ENCODE measurements around the gene DLST. TPM values are rescaled to one million over a fixed set of nuclear protein-coding genes. Genes with fewer than 3 reads are reported as not detected.
A peak's percentile ranks its signal among the peaks of the same experiment; 100 is the strongest.

Gene DLST
- total and polyA plus RNA-seq, 5 donors from 2014 or later = 8.1 to 122 (median 11.6) TPM

DNA sequence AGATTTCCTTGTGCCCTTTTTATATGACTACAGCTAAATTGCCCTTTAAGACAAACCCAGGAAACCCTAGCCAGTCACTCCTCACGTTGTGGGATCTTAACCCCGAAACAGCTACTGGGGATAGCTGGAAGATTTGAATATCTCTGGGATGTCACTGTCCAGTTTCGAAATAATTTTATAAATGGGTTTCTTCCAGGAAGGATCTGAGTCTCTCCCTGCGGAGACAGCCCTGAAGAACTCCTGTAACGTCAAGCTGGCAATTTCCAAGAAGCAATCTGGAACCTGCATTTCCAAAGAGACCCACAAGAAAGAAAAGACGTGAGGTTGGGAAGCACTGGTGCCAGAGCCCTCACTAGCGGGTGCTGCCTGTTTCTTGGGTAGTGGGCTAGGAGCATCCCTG, 26.7 kb upstream of the DLST start:
- Histone ChIP-seq H3K36me3 (ENCODE audit: control insufficient read depth, insufficient read depth, low read length) (no peaks in the 10 kb centered on the region), H3K4me3 (ENCODE audit: low read depth, low read length) (no peak overlapping the region), H3K9me3 (ENCODE audit: control insufficient read depth in 2 of 2, low read length in 2 of 2) (no peaks in the 10 kb centered on the region), H3K27me3 (ENCODE audit: control insufficient read depth, insufficient read depth, low read length) (no peaks in the 10 kb centered on the region), H3K4me1 (ENCODE audit: control insufficient read depth, insufficient read depth, low read length, poor library complexity, severe bottlenecking) (peaks cover 12% of the 10 kb centered on the region), H3K27ac (ENCODE audit: insufficient read depth, low read length, poor library complexity, severe bottlenecking) (no peak overlapping the region)
- peak overlapping the region in 1 of 3 donors; percentile 14 for H3K27ac Mint-ChIP-seq
- DNase-seq (no peak), ATAC-seq (ENCODE audit: low read depth in 2 of 2) (no peak)
- H3K4me1 Mint-ChIP-seq = peaks cover 9 to 35% (median 22%) of the 10 kb centered on the region in 4 donors
- H3K36me3 Mint-ChIP-seq = peaks cover 10% of the 10 kb centered on the region
- no peaks in the 10 kb centered on the region for H3K9me3 Mint-ChIP-seq
- no peaks in the 10 kb centered on the region for H3K27me3 Mint-ChIP-seq
- H3K4me3 Mint-ChIP-seq = no peak overlapping the region

DNA sequence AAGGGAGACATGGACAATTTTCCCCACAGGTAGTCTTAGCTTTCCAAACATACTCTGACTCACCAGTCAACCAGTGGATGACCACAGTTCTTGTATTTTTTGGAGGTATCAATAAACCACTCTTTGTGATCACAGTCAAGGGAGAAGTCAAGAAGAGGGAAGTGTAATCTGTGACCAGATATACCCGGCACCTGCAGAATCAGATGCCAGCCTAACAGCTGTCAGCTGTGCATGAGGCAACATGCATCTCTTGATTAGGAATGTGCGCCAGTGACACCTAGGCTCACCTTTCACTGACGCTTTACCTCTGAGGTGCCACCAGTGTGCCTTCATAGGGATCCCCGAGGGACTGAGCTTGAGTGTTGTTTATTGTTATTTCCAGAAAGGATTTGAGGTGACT, 25.8 kb upstream of the DLST start:
- Mint-ChIP-seq H3K27me3 (no peaks in the 10 kb centered on the region), H3K4me1 (peaks cover 9 to 37% (median 22%) of the 10 kb centered on the region in 4 donors), H3K36me3 (peaks cover 10% of the 10 kb centered on the region), H3K4me3 (no peak overlapping the region), H3K9me3 (no peaks in the 10 kb centered on the region), H3K27ac (peak overlapping the region in 1 of 3 donors; percentile 32)
- no peaks in the 10 kb centered on the region for H3K36me3 ChIP-seq (ENCODE audit: control insufficient read depth, insufficient read depth, low read length)
- no peaks in the 10 kb centered on the region for H3K9me3 ChIP-seq (ENCODE audit: control insufficient read depth in 2 of 2, low read length in 2 of 2)
- no peak overlapping the region for H3K4me3 ChIP-seq (ENCODE audit: low read depth, low read length)
- no peak for ATAC-seq (ENCODE audit: low read depth in 2 of 2)
- H3K27me3 ChIP-seq (ENCODE audit: control insufficient read depth, insufficient read depth, low read length) = no peaks in the 10 kb centered on the region
- no peak overlapping the region for H3K27ac ChIP-seq (ENCODE audit: insufficient read depth, low read length, poor library complexity, severe bottlenecking)
- H3K4me1 ChIP-seq (ENCODE audit: control insufficient read depth, insufficient read depth, low read length, poor library complexity, severe bottlenecking) = peaks cover 16% of the 10 kb centered on the region
- DNase-seq = no peak

DNA sequence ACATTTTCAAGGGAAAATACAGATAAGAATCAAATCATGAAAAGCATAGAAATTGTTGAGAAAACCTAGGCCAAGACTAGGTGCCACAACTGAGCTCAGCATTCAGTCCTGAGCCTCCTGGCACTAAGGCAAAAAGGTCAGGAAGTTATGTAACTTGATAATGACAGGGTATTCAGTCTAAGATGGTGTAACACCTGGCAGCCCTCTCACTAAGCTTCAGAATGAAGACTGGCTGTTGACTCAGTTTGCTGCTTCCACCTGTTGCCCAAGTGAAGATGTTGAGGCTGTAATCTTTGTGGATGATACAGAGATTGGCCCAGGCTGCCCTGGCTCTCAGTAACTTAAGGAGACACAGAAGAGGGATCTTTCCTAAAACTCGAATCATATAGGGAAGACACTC, 25.4 kb upstream of the DLST start:
- no peak overlapping the region for H3K4me3 Mint-ChIP-seq
- DNase-seq (no peak), ATAC-seq (ENCODE audit: low read depth in 2 of 2) (no peak)
- Histone ChIP-seq H3K36me3 (ENCODE audit: control insufficient read depth, insufficient read depth, low read length) (no peaks in the 10 kb centered on the region), H3K4me1 (ENCODE audit: control insufficient read depth, insufficient read depth, low read length, poor library complexity, severe bottlenecking) (peaks cover 18% of the 10 kb centered on the region), H3K4me3 (ENCODE audit: low read depth, low read length) (no peak overlapping the region), H3K27me3 (ENCODE audit: control insufficient read depth, insufficient read depth, low read length) (no peaks in the 10 kb centered on the region), H3K27ac (ENCODE audit: insufficient read depth, low read length, poor library complexity, severe bottlenecking) (no peak overlapping the region), H3K9me3 (ENCODE audit: control insufficient read depth in 2 of 2, low read length in 2 of 2) (no peaks in the 10 kb centered on the region)
- peaks cover 10% of the 10 kb centered on the region for H3K36me3 Mint-ChIP-seq
- peak overlapping the region in 1 of 3 donors; percentile 48 for H3K27ac Mint-ChIP-seq
- H3K4me1 Mint-ChIP-seq = peaks cover 9 to 39% (median 22%) of the 10 kb centered on the region in 4 donors
- no peaks in the 10 kb centered on the region for H3K27me3 Mint-ChIP-seq
- no peaks in the 10 kb centered on the region for H3K9me3 Mint-ChIP-seq

DNA sequence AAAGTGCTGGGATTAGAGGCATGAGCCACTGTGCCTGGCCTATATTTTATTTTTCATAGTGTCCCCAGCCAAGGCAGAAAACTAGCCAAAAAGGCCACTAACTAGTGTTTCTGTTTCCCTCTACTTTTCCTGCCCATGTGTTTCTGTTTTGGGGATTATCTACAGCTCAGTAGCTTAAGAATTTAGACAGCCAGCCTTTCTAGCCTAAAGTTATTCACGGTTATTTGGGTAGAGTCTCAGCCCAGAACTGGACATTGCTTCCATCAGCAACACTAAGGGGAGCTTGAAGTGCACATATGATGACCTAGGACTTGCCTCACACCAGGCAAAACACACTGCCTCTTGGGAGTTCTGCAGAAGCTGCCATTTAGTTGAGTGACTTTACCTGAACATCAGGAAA, 23.7 kb upstream of the DLST start:
- Mint-ChIP-seq H3K27ac (no peak overlapping the region), H3K4me1 (peaks cover 5 to 29% (median 14%) of the 10 kb centered on the region in 4 donors)

DNA sequence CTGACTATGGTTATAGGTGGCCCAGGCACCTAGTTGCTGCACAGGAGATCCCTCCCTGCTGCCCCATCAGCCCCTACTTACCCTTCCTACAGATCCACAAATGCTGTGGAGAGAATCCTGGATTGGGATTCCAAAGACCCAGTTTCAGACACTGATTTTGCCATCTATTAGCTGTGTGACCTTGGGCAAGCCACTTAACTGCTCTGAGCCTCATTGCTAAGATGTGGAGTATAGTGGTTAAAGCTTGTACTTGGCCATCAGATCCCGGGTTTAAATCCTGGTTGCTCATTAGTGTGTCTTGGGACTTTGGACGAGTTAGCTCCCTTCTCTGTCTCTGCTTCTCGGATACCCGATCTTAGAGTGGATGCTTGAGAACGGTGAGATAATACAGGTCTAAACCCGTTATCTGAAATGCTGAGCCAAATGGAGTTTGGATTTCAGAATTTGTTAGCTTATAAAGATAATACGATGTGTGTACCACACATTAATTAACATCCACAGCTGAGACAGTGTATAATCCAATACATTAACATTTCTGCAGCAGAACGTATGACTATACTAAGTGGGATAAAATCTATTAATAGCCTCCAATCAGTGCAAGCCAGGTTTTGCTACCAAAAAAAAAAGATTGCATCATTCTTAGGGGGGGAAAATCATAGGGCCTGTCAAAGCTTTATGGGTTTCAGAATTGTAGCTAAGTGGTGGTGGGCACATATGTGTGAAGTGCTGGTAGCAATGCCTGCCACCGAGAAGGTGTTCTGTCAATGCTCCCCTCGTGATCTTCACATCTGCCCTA, 21.8 kb upstream of the DLST start:
- H3K9me3 Mint-ChIP-seq = no peaks in the 10 kb centered on the region
- H3K4me3 Mint-ChIP-seq = no peak overlapping the region
- Histone ChIP-seq H3K4me1 (ENCODE audit: control insufficient read depth, insufficient read depth, low read length, poor library complexity, severe bottlenecking) (peaks cover 6% of the 10 kb centered on the region), H3K27ac (ENCODE audit: insufficient read depth, low read length, poor library complexity, severe bottlenecking) (no peak overlapping the region), H3K36me3 (ENCODE audit: control insufficient read depth, insufficient read depth, low read length) (no peaks in the 10 kb centered on the region), H3K27me3 (ENCODE audit: control insufficient read depth, insufficient read depth, low read length) (no peaks in the 10 kb centered on the region), H3K9me3 (ENCODE audit: control insufficient read depth in 2 of 2, low read length in 2 of 2) (no peaks in the 10 kb centered on the region), H3K4me3 (ENCODE audit: low read depth, low read length) (no peak overlapping the region)
- H3K36me3 Mint-ChIP-seq = peaks cover 10% of the 10 kb centered on the region
- H3K4me1 Mint-ChIP-seq = peaks cover 0 to 13% (median 3%) of the 10 kb centered on the region in 4 donors
- no peaks in the 10 kb centered on the region for H3K27me3 Mint-ChIP-seq
- H3K27ac Mint-ChIP-seq = no peak overlapping the region
- DNase-seq (no peak), ATAC-seq (ENCODE audit: low read depth in 2 of 2) (no peak)

More for the DNA sequence above, 23.7 kb upstream of the DLST start:
- Mint-ChIP-seq H3K4me3 (no peak overlapping the region), H3K9me3 (no peaks in the 10 kb centered on the region), H3K36me3 (peaks cover 10% of the 10 kb centered on the region), H3K27me3 (no peaks in the 10 kb centered on the region)
- Histone ChIP-seq H3K27me3 (ENCODE audit: control insufficient read depth, insufficient read depth, low read length) (no peaks in the 10 kb centered on the region), H3K27ac (ENCODE audit: insufficient read depth, low read length, poor library complexity, severe bottlenecking) (no peak overlapping the region), H3K36me3 (ENCODE audit: control insufficient read depth, insufficient read depth, low read length) (no peaks in the 10 kb centered on the region), H3K4me1 (ENCODE audit: control insufficient read depth, insufficient read depth, low read length, poor library complexity, severe bottlenecking) (peaks cover 17% of the 10 kb centered on the region), H3K4me3 (ENCODE audit: low read depth, low read length) (no peak overlapping the region), H3K9me3 (ENCODE audit: control insufficient read depth in 2 of 2, low read length in 2 of 2) (no peaks in the 10 kb centered on the region)
- no peak for DNase-seq
- no peak for ATAC-seq (ENCODE audit: low read depth in 2 of 2)

DNA sequence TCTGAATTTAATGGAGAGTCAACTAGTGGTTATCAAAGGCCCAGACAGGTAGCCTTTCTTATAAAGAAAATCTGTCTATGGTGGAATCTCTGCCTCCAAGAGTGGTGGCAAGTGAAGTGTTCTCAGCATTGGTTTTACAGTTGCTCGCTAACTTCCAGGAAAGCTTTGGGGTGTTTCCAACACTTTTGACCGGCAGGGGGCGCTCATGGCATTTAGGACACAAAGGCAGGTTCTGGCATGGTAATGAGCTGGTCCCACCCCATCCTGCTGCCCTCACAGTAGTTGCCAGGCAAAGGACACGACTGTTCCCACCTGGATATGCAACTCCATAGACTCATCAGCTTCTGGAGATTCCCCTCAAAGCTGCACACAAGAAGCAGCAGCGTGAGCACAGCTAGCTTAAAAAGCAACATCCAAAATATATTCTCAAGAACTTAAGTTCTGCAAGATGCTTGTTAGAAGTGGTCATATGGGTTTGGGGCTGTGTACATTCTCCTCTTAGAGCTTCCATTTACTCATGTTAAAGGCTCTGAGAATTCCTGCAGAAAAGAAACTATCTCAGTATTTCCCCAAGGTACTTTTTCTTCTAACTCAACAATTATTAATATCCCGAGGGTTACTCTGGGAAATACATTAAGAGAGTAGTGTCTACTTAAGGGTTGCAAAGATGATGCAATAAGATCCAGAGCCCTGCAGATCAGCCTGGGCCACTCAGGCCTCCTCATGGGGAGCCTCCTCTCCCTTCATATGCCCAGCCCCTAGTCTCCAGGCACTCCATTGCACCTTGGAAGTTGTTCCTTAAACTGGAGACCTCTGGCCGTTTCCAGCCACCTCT, 20.6 kb upstream of the DLST start:
- H3K9me3 Mint-ChIP-seq = no peaks in the 10 kb centered on the region
- Histone ChIP-seq H3K36me3 (ENCODE audit: control insufficient read depth, insufficient read depth, low read length) (no peaks in the 10 kb centered on the region), H3K4me3 (ENCODE audit: low read depth, low read length) (no peak overlapping the region), H3K27me3 (ENCODE audit: control insufficient read depth, insufficient read depth, low read length) (no peaks in the 10 kb centered on the region), H3K9me3 (ENCODE audit: control insufficient read depth in 2 of 2, low read length in 2 of 2) (no peaks in the 10 kb centered on the region), H3K27ac (ENCODE audit: insufficient read depth, low read length, poor library complexity, severe bottlenecking) (no peak overlapping the region), H3K4me1 (ENCODE audit: control insufficient read depth, insufficient read depth, low read length, poor library complexity, severe bottlenecking) (peaks cover 6% of the 10 kb centered on the region)
- peak; percentile 77 to 89 (median 83) for DNase-seq
- peaks cover 3% of the 10 kb centered on the region for H3K36me3 Mint-ChIP-seq
- peak; percentile 77 to 81 for ATAC-seq (ENCODE audit: low read depth in 2 of 2)
- H3K4me1 Mint-ChIP-seq = peaks cover 0 to 10% (median 2%) of the 10 kb centered on the region in 4 donors
- no peak overlapping the region for H3K4me3 Mint-ChIP-seq
- no peaks in the 10 kb centered on the region for H3K27me3 Mint-ChIP-seq
- H3K27ac Mint-ChIP-seq = peak overlapping the region in 1 of 3 donors; percentile 29

DNA sequence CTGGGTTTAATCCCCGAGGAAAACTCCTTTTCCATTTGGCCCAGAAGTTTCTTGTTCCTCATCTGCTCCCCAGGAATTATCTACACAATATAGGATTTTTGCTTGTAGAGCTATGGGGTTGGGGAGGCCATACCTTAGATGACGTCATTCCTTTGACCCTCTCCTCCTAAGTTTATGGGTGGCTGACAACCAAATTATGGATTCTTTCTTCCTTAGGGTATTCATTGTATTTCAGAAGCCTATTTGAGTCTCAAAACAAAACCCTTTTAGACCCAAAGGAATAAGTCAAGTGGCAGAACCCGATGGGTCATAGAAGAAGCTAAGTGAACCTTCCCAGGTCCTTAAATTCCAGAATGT, 20.0 kb upstream of the DLST start:
- Histone ChIP-seq H3K4me1 (ENCODE audit: control insufficient read depth, insufficient read depth, low read length, poor library complexity, severe bottlenecking) (peaks cover 6% of the 10 kb centered on the region), H3K9me3 (ENCODE audit: control insufficient read depth in 2 of 2, low read length in 2 of 2) (no peaks in the 10 kb centered on the region), H3K36me3 (ENCODE audit: control insufficient read depth, insufficient read depth, low read length) (no peaks in the 10 kb centered on the region), H3K27me3 (ENCODE audit: control insufficient read depth, insufficient read depth, low read length) (no peaks in the 10 kb centered on the region), H3K4me3 (ENCODE audit: low read depth, low read length) (no peak overlapping the region), H3K27ac (ENCODE audit: insufficient read depth, low read length, poor library complexity, severe bottlenecking) (no peak overlapping the region)
- no peaks in the 10 kb centered on the region for H3K9me3 Mint-ChIP-seq
- H3K27me3 Mint-ChIP-seq = no peaks in the 10 kb centered on the region
- H3K27ac Mint-ChIP-seq = no peak overlapping the region
- peaks cover 4 to 14% (median 8%) of the 10 kb centered on the region in 4 donors for H3K4me1 Mint-ChIP-seq
- no peak for ATAC-seq (ENCODE audit: low read depth in 2 of 2)
- peaks cover under 1% of the 10 kb centered on the region for H3K36me3 Mint-ChIP-seq
- no peak overlapping the region for H3K4me3 Mint-ChIP-seq
- DNase-seq = no peak

Measured in CD4-positive, CD25-positive, alpha-beta regulatory T cell (primary cell).